Measurements from ENCODE around the gene CSAD.
"Not testable (repeated sequence)": the region's sequence is repeated elsewhere in the genome, so short reads cannot be mapped to it uniquely, and the experiment has no call there.

The CSAD gene

DNA sequence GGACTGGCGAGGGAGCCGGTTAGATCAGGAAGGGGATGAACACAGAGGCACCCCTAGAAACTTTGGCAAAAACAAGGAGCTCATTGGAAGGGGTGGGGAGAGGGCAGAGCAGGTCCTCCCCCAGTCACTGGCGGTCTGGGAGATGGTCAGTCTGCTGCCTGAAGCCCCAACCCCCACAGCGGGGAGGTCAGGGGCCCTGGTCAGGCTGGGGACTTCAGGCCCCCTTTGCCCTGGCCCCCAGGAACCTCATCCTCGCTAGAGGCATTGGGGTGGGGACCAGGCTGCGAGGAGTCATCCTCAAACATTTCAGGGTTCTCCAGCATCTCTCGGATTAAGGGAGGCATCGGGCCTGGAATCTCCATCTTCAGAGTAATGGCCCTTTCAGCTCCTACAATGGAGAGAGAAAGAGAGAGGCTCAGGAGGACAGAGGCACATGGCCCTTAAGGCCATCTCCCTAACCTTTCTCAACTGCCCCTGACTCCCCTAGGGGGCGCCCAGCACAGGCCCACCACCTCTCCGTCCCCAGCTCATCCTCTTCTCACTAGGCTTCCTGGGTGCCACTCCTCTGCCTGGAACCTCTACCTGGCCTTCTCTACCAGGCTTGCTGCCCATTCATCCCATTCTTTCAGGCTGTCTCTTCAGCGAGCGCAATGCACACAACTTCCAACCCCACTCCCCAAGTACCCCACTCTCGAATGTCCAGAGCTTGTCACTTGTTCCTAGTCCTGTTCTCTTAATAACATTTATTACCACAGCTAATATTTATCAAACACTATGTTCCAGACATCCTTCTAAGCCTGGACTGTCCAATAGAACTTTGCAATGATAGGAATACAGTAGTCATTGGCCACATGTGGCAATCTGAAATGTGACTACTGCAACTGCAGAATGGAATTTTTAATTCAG lies 31.0 kb upstream of the CSAD start:
- H3K4me1 ChIP-seq: peaks cover 88% of the 10 kb centered on the region
- H4K20me1 ChIP-seq: no peaks in the 10 kb centered on the region
- peaks cover 36% of the 10 kb centered on the region for H3K36me3 ChIP-seq
- H3K4me3 ChIP-seq: no peak overlapping the region
- peak overlapping the region; percentile 85; the same call in 1 of the 2 replicates for H3K4me2 ChIP-seq
- H3K27ac ChIP-seq: peak overlapping the region; percentile 74
- no peak for TF ChIP-seq Cebpa-rat (IDR thresholded peaks at IDR 0.05)
- H3K27me3 ChIP-seq: no peaks in the 10 kb centered on the region
- H3K9me3 ChIP-seq: no peaks in the 10 kb centered on the region
- no peak overlapping the region for H3K9ac ChIP-seq

DNA sequence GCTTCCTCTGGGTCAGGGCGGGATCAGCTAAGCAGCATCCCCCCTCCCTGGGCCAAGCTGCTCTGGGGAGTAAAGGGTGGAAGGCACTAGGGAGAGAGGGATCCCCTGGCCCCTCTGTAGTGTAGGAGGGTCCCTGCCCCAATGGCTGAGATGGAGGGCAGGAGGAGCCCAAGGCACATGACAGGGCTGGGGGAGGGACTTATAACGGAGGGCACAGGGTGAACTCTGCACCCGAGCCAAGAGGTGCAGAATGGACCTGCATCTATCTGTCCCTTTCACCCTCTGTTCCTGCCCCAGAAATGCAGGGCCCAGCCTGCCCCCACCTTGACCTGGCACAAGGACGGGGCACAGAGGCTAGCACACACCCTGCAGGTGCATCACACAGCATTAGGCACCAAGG lies 30.1 kb upstream of the CSAD start:
- H3K36me3 ChIP-seq: peaks cover 36% of the 10 kb centered on the region
- H3K9me3 ChIP-seq: no peaks in the 10 kb centered on the region
- no peaks in the 10 kb centered on the region for H3K27me3 ChIP-seq
- TF ChIP-seq Cebpa-rat (IDR thresholded peaks at IDR 0.05): no peak
- peaks cover 88% of the 10 kb centered on the region for H3K4me1 ChIP-seq
- H3K4me3 ChIP-seq: no peak overlapping the region
- H3K27ac ChIP-seq: peak overlapping the region; percentile 74
- no peaks in the 10 kb centered on the region for H4K20me1 ChIP-seq
- no peak overlapping the region; the same call in 1 of the 2 replicates for H3K9ac ChIP-seq
- H3K4me2 ChIP-seq: peak overlapping the region; percentile 85

DNA sequence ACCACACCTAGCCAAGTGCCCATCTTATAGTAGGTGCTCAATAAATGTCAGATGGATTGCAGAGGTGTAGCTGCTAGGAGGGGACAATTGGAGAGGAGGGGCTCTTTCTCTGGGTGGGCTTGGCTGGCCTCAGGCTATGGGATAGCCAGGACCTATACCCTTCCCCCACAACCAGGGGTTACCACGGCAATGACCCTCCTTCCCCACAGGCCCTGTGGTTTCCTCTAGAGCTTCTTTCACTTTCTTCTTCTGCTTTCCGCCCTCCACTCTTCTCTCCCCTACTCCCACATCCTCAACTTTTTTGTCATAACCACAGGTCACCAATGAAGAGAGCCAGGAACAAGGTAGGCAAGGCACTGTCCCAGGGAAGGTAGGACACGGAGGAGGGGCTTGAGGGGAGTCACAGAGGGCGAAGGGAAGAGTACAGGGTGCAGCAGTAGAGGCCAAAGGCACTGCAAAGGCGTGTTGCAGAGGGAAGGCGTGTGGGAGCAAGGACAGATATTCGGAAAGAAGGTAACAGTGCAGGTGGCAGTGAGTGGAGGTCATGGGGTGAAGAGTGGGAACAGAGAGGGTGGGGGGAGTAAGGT lies 28.2 kb upstream of the CSAD start:
- Histone ChIP-seq H3K36me3 (peaks cover 36% of the 10 kb centered on the region), H3K9ac (peak overlapping the region; percentile 60), H3K9me3 (no peaks in the 10 kb centered on the region), H4K20me1 (no peaks in the 10 kb centered on the region), H3K4me3 (peak overlapping the region; percentile 56), H3K4me1 (peaks cover 81% of the 10 kb centered on the region), H3K4me2 (peak overlapping the region; percentile 85), H3K27ac (peak overlapping the region; percentile 74), H3K27me3 (no peaks in the 10 kb centered on the region)
- TF ChIP-seq Cebpa-rat (IDR thresholded peaks at IDR 0.05): no peak

DNA sequence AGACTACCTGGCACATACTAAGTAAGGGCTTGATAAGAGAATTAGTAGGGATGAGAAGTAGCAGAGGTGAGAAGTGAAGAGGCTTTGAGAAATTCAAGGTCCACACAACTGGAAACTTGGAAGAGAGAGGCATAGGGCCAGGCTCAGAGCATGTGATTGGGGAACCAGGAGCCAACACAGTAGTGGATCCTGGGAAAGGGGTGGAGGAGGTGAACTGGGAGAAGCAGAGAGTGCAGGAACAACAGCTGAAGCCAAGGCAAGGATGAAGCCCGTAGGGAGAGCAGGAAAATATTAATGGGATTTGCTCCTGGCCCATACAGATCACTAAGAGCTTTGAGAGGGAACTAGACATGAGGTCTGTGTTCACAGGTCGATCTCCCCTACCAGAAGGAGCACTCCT lies 27.7 kb upstream of the CSAD start:
- no peaks in the 10 kb centered on the region for H3K27me3 ChIP-seq
- peaks cover 31% of the 10 kb centered on the region for H3K36me3 ChIP-seq
- no peaks in the 10 kb centered on the region for H3K9me3 ChIP-seq
- peak overlapping the region; percentile 85 for H3K4me2 ChIP-seq
- TF ChIP-seq Cebpa-rat (IDR thresholded peaks at IDR 0.05): no peak
- H3K4me3 ChIP-seq: peak overlapping the region; percentile 56; the same call in 1 of the 2 replicates
- H3K4me1 ChIP-seq: peaks cover 76% of the 10 kb centered on the region
- H3K9ac ChIP-seq: peak overlapping the region; percentile 60; the same call in 1 of the 2 replicates
- H4K20me1 ChIP-seq: no peaks in the 10 kb centered on the region
- peak overlapping the region; percentile 74 for H3K27ac ChIP-seq

DNA sequence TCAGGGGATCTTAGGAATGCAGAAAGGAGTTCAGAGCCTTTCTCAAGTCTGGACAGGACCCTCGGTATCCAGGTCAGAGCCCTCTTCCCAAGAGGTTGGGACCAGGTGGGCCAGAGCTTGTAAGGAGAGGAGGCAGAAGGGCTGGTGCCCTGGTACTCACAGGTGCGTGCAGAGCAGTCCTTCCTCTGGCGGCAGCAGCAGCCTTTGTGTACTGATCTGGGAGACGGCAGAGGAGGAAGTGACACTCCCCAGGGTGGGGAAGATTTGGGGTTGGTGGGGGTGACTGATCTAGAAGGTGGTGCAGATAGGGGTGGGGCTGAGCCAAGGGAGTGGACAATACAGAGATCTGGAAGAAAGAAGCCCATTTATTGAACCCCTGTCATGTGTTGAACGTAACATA lies 26.3 kb upstream of the CSAD start, which contains the start of gene ITGB7:
TSS of gene ITGB7 (minus strand) at position 210 of the 400 bp plus-strand sequence. CDS start 6,808 bp downstream, outside the sequence.
- Histone ChIP-seq H3K27me3 (no peaks in the 10 kb centered on the region), H3K36me3 (peaks cover 19% of the 10 kb centered on the region), H3K4me2 (peak within 1 kb of the TSS; percentile 85), H3K9ac (peak within 1 kb of the TSS; percentile 72; the same call in 1 of the 2 replicates), H3K9me3 (no peaks in the 10 kb centered on the region), H3K4me1 (peaks cover 79% of the 10 kb centered on the region), H3K4me3 (peak within 1 kb of the TSS; percentile 39), H3K27ac (peak within 1 kb of the TSS; percentile 74), H4K20me1 (no peaks in the 10 kb centered on the region)
- TF ChIP-seq Cebpa-rat (IDR thresholded peaks at IDR 0.05): no peak

DNA sequence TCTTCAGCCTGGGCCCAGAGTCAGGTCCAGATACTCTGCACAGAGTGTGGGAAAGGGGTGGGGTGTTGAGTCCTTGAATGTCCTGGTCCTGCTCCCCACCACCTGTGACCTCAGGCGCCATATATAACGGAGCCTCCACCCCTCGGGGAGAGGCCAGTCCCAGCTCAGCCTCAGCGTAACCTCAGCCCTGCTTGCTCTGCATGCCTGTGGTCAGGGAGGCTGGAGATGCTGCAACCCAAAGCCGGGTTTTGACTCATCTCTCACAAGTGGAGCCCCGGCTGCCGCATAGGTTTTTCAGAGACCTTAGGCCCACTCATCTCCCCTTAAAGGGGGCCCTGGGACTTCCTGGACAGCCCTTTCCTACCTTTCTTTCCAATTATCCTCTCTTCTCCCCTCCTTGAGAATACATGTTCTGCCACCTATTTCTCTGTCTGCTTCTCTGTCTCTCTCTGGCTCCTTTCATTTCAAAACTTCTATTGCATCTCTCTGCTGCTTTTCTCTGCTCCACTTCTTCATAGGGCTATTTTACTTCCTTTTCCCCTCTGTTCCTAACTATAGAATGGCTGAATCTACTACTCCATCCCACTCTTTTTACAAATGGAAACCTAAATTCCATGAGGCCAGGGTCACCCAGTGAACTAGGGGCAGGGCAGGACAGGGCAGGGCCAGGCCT lies 25.2 kb upstream of the CSAD start:
- Histone ChIP-seq H3K36me3 (peaks cover 7% of the 10 kb centered on the region), H3K4me1 (peaks cover 83% of the 10 kb centered on the region), H3K27me3 (no peaks in the 10 kb centered on the region), H4K20me1 (no peaks in the 10 kb centered on the region), H3K4me3 (peak overlapping the region; percentile 39), H3K27ac (peak overlapping the region; percentile 74), H3K9me3 (no peaks in the 10 kb centered on the region), H3K4me2 (peak overlapping the region; percentile 85), H3K9ac (peak overlapping the region; percentile 72; the same call in 1 of the 2 replicates)
- TF ChIP-seq Cebpa-rat (IDR thresholded peaks at IDR 0.05): peak; percentile 77

DNA sequence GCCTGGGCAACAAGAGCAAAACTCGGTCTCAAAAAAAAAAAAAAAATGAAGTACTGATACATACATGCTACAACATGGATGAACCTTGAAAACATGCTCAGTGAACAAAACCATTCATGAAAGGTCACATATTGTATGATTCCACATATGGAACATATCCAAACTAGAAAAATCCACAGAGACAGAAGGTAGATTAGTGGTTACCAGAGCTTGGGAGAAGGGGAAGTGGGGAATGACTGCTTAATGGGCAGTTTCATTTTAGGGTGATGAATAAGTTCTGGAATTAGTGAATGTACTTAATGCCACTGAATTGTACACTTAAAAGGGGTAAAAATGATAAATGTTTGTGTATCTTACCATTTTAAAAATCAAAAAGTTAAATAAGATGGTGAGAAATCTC lies 23.6 kb upstream of the CSAD start:
- no peaks in the 10 kb centered on the region for H3K27me3 ChIP-seq
- H3K9ac ChIP-seq: no peak overlapping the region
- H3K9me3 ChIP-seq: no peaks in the 10 kb centered on the region
- H3K4me2 ChIP-seq: no peak overlapping the region
- TF ChIP-seq Cebpa-rat (IDR thresholded peaks at IDR 0.05): no peak
- H3K36me3 ChIP-seq: no peaks in the 10 kb centered on the region
- H3K4me3 ChIP-seq: no peak overlapping the region
- H4K20me1 ChIP-seq: no peaks in the 10 kb centered on the region
- H3K4me1 ChIP-seq: peaks cover 83% of the 10 kb centered on the region
- no peak overlapping the region for H3K27ac ChIP-seq

DNA sequence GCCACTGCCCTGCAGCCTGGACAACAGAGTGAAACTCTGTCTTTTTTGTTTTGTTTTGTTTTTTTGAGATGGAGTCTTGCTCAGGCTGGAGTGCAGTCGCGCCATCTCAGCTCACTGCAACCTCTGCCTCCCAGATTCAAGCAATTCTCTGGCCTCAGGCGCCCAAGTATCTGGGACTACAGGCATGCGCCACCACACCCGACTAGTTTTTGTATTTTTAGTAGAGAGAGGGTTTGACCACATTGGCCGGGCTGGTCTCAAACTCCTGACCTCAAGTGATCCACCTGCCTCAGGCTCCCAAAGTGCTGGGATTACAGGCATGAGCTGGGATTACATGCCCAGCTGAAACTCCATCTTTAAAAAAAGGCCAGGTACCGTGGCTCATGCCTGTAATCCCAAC lies 21.6 kb upstream of the CSAD start:
- not testable (repeated sequence) for H4K20me1 ChIP-seq, H3K27ac ChIP-seq, H3K36me3 ChIP-seq, H3K9me3 ChIP-seq, H3K4me3 ChIP-seq, H3K27me3 ChIP-seq
- Histone ChIP-seq H3K4me2 (peak overlapping the region; percentile 91), H3K9ac (peak overlapping the region; percentile 23; the same call in 1 of the 2 replicates), H3K4me1 (peaks cover 82% of the 10 kb centered on the region)

DNA sequence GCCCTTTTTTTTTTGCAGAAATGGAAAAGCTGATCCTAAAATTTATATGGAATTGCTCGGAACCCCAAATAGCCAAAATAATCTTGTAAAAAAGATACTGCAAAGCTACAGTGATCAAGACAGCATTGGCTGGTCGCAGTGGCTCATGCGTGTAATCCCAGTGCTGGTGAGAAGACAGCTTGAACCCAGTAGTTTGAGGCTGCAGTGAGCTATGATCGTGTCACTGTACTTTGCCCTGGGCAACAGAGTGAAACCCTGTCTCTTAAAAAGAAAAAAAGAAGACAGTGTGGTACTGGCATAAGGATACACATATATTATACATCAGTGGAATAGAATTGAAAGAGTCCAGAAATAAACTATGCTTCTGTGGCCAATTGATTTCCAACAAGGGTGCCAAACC lies 20.9 kb upstream of the CSAD start:
- Histone ChIP-seq H3K4me2 (peak overlapping the region; percentile 91), H3K9ac (no peak overlapping the region), H3K36me3 (peaks cover 6% of the 10 kb centered on the region; the same call in 1 of the 2 replicates), H3K27ac (no peak overlapping the region), H3K4me3 (no peak overlapping the region), H4K20me1 (no peaks in the 10 kb centered on the region), H3K9me3 (no peaks in the 10 kb centered on the region), H3K4me1 (peaks cover 75% of the 10 kb centered on the region), H3K27me3 (no peaks in the 10 kb centered on the region)
- no peak for TF ChIP-seq Cebpa-rat (IDR thresholded peaks at IDR 0.05)

Data from BLaER1 (cell line).